NCI-H2081 (cell line): ENCODE results near the gene PRSS57.

Experiments
- DNase-seq, 2 experiments: peaks; one replicate each; lab custom pipeline; 2025; lab: John Stamatoyannopoulos, UW

PRSS57 gene

DNA sequence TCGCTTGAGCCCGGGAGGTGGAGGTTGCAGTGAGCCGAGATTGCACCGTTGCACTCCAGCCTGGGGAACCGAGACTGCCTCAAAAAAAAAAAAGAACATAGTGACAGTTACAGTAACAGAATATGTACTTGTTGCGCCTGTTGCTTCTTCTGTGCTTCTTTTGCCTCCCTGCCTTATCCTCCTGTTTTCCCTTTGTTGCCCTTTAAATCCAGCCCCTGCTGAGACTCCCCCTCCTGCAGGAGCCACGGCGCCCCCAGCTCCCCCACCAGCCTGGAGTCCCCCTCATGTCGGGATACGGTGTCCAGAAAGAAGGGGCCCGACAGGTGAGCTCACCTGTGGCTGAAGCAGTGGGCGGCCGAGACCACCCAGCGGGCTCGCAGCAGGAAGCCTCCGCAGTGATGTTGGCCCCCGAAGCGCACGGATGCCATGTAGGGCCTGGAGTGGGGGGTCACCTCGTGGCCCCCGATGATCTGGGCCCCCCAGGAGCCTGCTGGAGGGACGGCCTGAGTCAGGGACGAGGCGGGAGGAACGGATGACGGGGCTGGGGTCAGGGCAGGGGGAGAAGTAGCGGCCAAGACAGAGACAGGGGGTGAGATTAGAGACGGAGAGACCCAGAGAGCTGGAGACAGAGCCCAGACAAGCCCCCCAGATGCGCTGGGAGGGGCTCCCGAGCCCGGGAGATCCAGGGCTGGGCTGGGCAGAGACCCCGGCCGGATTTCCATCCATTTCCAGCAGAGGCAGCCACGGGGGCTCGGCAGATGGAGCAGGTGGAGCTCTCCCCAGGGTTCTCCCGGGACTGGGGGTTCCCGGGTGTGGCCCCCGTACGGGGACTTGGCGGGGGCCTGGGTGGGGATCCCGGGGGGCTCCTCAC, 536 bp downstream of the PRSS57 start:
- DNase-seq, result no peak

DNA sequence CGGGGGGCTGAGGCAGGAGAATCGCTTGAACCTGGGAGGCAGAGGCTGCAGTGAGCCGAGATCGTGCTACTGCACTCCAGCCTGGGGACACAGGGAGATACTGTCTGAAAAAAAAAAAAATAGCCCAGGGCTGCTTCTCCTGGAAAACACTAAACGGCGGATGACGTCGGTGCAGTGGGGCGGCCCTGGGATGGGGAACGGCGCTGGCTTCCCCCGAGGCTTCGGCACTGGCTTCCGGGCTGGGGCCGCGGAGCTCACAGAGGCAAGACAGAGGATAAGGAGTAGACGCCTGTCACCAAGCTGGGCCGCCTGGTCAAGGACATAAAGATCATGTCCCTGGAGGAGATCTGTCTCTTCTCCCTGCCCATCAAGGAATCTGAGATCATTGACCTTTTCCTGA, 5.0 kb downstream of the PRSS57 start:
- DNase-seq, result no peak

DNA sequence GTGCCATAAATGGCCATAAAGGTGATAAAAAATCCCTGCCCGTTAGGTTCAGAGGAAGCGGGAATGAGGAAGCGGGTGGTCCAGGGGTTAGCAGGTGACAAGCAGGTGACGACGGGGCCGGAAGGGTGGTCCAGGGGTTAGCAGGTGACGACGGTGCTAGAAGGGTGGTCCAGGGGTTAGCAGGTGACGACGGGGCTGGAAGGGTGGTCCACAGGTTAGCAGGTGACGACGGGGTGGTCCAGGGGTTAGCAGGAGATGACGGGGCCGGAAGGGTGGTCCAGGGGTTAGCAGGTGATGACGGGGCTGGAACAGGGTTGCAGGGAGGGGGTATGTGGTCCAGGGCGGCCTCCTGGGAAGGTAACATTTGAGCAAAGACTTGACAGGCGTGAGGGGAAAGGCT, 6.3 kb downstream of the PRSS57 start:
- DNase-seq, result no peak

DNA sequence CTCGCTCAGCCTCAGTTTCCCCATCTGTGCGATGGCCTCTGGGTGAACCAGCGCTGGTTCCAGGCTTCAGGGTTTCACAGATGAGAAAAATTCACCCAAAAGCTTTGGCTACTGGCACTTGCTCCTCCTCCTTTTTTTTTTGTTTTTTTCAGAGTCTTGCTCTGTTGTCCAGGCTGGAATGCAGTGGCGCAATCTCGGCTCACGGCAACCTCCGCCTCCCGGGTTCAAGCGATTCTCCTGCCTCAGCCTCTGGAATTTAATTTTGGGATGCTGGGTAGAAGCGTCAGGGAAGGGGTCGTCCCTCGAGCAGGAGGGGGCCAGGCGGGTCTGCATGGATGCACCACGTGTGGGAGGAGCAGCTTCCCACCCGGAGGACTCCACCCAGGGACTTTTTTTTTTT, 7.0 kb downstream of the PRSS57 start:
- no peak for DNase-seq

DNA sequence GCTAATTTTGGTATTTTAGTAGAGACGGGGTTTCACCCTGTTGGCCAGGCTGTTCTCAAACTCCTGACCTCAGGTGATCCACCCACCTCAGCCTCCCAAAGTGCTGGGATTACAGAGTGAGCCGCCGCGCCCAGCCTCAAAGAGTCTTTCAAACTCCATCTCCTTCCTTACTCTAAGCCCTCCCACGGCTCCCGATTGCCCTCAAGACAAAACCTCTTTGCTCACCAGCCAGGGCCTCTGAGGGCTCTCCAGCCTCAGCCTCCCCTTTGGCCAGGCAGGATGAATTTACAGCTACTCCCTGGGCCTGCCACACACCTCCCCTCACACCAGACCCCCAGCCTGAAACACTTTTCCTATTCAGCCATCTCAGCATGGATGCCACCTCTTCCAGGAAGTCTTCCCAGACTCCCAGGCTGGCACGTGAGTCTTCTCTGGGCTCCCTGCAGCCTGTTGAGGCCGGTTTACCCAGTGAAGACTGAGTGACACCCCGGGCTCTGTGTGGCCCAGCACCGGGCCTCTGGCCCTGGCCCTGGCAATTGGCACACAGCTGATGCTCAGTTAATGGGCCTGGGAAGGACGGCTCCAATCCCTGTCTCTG, 7.6 kb downstream of the PRSS57 start:
- DNase-seq, result no peak

DNA sequence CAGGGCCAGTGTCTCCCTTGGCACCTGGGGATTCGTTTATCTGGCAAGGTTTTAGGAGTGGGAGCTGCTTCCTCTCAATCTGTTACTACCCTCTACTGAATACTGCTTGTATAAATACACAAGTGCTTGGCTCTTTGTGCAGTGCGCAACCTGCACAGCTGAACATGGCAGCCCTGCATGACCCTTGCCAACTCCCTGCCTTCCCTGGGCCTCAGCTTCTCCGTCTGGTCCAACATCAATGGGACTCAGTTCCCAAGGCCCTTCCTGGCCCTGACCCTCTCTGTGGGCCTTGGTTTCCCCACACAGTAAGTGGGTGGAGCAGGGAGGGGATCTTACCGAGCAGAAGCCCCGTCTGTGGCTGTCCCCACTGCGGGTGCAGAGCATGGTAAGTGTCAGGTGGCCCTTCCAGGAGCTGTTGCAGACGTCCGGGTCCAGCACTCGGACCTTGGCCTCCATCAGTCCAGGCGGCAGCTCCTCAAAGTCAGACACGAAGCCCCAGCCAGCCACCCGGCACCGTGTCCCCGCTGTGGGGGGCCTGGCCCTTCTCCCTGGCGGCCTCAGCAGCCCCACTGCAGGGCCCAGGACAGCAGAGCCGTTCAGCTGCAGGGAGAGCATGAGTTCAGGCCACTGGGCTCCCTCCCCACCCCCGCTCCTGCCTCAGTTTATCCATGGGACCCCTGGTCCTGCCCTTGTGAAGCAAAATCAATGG, 8.5 kb downstream of the PRSS57 start:
- DNase-seq, result no peak

DNA sequence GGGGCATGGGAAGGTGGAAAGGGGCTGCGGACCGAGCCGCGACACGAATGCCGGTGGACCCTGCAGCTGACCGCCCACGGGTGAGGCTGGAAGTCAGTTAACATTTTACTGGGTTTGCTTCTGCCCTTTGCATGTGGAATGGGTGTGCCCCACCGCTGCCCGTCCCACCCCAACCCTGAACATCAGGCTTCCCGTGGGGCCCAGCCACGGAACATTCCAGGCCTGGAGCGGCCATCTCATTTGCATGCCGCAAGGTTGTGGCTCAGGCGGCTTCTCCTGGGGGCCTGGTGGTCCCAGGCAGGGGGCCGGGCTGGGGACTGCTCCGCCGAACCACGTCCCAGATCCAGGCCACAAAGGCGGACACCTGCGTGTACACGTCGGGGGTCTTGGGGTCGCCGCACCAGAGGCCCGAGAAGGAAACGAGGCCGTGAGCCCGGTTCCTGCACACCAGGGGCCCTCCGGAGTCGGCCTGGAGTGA, 9.8 kb downstream of the PRSS57 start:
- no peak for DNase-seq

DNA sequence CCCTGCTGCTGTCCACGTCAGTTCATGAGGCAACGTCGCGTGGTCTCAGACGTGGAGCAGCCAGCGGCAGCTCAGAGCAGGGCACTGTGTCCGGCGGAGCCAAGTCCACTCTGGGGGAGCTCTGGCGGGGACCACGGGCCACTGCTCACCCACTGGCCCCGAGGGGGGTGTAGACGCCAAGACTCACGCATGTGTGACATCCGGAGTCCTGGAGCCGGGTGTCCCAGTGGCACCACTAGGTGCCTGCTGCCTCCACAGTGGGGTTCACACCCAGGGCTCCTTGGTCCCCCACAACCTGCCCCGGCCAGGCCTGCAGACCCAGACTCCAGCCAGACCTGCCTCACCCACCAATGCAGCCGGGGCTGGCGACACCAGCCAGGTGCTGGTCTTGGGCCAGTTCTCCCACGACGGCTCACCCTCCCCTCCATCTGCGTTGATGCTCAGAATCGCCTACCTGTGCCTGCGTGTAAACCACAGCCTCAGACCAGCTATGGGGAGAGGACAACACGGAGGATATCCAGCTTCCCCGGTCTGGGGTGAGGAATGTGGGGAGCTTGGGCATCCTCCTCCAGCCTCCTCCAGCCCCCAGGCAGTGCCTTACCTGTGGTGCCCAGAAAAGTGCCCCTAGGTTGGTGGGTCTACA, 12.5 kb downstream of the PRSS57 start:
- no peak for DNase-seq

DNA sequence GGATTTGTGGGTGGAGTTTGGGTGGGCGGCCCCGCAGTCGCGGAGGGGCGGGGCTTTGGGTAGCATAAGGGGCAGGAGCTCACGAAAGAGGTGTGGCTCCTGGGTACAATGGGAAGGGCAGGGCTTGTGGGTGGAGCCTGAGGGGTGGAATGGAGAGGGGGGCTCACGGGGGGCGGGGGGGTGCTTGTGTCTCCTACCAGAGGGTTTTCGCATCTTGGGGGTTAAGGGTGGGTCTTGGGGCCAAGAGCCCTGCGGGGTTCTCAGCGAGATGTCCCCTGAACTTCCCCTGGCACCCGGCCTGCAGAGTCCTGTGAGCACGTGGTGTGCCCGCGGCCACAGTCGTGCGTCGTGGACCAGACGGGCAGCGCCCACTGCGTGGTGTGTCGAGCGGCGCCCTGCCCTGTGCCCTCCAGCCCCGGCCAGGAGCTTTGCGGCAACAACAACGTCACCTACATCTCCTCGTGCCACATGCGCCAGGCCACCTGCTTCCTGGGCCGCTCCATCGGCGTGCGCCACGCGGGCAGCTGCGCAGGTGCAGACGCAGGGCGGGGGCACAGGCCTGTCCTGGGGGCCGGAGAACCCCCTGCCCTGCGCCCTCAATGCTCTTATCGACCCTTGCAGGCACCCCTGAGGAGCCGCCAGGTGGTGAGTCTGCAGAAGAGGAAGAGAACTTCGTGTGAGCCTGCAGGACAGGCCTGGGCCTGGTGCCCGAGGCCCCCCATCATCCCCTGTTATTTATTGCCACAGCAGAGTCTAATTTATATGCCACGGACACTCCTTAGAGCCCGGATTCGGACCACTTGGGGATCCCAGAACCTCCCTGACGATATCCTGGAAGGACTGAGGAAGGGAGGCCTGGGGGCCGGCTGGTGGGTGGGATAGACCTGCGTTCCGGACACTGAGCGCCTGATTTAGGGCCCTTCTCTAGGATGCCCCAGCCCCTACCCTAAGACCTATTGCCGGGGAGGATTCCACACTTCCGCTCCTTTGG, 13.9 kb downstream of the PRSS57 start:
- DNase-seq, result peak in 1 of 2 experiments; percentile 92

DNA sequence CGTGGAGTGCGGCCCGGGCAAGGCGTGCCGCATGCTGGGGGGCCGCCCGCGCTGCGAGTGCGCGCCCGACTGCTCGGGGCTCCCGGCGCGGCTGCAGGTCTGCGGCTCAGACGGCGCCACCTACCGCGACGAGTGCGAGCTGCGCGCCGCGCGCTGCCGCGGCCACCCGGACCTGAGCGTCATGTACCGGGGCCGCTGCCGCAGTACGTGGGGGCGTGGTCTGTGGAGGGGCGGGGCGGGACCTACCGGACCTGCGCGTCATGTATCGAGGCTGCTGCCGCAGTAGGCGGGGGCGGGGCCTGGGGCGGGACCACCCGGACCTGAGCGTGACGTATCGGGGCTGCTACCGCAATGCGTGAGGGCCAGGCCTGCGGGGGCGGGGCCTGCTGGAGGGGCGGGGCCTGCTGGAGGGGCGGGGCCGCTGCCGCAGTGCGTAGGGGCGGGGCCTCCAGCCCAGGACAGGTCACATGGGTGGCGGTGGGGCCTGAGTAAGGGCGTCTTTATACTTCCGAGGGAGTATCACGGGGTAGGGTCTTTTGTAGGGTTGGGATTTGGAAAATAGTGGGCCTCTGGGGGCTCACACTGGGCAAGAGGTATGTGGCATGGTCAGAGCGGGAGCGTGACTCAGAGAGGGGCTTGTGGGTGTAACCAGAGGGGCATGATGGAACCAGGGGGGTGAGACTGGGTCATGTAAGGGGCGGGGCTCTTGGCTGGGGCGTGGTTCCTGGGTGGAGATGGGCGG, 14.8 kb downstream of the PRSS57 start:
- peak; percentile 94 to 98 for DNase-seq

DNA sequence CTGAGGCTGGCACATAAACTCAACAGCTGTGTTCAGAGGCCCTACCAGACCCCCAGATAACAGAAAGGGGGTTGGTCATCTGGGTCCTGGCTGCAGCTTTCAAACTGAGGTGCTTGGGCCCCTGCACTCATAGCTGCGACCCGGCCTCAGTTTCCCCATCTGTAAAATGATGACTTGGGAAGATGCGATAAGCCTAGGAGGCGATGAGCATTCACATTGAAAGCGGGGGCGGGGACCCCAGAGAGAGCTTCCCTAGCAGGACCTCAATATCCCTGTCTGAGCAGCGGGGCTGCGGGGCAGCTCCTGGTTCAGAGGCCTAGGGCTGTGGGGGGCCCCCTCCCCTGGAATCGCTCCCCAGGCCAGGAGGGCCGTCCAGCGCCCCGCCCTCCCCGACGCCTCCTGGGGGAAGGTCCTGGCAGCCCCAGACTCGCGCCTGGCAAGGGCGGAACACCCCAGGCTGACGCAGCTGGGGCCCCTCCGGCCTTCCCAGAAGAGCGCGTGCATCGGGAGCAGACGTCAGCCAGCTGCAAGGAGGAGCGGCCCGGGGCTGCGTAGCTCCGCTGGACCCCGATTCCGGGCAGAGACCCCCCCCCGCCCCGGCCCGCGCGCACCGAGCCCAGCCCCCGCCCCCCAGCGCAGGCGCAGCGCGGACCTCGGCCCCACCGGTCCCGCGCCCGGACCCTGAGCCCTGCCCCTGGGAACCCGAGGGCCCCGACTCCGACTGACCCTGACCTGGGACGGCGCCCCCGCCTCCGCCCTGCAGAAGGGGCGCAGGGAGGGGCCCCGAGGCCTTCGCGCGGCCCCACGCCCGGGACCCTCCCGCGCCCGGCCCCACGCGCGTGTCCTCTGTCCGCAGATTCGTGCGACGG, 15.6 kb downstream of the PRSS57 start:
- peak; percentile 35 to 50 for DNase-seq

DNA sequence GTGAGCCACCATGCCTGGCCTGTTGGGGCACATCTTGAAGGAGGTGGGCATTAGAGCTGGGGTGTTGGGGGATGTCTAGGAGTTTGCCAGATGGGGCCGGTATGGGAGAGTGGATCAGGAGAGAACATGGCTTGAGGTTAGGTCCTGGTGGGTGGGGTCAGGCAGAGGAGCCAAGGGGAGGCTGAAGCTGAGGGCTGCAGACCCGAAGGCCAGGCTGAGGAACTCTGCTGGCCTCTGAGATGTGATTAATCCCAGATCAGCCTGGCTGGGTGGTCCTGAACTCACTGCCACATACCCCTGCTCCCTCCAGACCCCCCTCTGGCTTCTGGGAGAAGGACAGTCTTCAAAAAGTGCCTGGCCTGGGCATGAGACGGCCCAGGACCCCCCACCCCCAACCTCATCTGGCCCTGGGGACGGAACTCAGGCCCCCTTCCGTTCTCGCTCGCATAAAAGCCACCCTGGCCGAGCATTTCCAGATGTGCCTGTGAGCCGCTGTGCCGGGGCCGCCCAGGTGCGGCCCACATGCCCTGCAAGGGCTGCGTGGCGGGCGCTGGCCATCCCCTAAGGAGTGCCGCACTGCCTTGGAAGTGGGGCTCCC, 16.4 kb downstream of the PRSS57 start:
- DNase-seq, result no peak

DNA sequence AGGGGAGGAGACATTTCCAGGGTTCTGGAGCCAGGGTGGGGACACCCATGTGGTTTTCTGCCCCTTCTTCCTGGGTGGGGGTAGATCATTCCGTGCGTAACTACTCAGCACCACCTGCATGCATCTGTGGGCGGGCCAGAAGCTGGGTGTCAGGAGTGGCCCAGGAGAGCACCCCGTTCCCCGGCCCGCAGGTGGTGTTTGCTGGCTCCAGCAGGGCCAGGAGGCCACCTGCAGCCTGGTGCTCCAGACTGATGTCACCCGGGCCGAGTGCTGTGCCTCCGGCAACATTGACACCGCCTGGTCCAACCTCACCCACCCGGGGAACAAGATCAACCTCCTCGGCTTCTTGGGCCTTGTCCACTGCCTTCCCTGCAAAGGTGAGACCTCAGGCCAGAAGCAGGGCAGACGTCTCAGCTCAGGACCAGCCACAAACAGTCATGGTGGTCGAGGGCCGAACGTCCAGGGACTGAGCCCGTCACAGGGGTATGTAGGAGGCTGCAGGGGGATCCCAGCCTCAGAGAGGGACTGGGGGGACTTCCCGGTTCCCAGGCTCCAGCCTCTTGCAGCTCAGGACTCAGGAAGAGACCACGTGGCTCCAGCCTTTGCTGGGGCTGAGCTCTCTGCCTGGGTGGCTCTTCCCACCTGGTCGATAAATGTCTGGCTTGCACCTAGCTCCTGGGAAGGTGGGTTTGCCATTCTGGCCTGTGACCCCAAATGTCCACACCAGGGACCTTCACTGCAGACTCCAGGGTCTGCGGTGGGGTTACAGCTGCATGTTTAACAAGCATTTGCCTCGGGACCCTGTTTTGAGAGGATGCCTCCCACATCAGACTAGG, 17.4 kb downstream of the PRSS57 start:
- peak in 1 of 2 experiments; percentile 8 for DNase-seq

DNA sequence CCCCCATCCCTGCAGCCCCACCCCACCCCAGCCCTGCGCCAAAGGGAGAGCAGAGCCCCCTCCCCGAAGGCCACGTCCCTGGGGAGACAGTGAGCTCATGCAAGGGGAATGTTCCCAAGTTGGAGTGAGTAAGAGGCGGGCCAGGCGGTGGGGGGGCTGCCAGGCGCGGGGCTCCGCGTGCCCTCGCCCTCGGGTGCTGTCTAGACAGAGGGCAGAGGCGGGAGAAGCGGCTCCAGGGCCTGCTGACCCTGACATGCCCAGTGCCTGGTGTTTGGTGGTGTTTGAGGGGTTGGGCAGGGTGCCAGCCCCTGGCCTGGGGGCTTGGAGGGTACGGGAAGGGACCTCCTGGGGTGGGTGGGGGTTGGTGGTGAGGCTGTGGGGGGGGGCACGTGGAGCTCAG, 18.1 kb downstream of the PRSS57 start:
- DNase-seq, result no peak

DNA sequence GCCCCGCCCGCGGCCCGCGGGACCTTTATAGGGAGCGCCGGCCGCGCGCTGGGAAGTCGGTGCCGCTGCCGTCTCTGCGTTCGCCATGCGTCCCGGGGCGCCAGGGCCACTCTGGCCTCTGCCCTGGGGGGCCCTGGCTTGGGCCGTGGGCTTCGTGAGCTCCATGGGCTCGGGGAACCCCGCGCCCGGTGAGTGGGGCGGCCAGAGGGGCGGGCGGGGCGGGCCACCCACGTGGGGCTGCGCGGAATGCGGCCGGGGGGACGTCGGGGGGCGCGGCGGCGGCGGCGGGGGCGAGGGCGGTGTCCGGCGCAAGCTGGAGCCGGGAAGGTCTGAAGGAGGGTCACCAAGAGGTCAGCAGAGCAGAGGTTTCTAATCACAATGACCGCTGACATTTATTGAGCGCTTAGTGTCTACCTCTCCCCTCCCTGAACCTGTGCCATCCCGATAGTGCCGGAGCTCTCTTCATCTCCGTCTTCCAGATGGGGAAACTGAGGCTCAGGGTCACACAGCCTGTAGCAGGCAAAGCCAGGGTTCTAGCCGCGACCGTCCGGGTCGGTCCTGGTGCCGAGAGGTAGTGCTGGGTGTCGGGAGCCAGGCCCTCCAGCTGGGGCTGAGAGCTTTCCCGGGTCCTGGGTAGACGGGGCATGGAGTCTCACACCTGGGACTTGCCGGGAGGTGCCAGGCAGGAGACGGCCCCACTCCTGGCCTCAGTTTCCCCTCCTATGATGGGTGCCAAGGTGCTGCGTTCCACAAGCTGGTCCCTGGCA, 18.7 kb downstream of the PRSS57 start, which contains the start of gene FSTL3:
Gene FSTL3 (plus strand): TSS at position 54 of the 767 bp plus-strand sequence. CDS start 32 bp downstream, at position 86.
- no peak for DNase-seq

DNA sequence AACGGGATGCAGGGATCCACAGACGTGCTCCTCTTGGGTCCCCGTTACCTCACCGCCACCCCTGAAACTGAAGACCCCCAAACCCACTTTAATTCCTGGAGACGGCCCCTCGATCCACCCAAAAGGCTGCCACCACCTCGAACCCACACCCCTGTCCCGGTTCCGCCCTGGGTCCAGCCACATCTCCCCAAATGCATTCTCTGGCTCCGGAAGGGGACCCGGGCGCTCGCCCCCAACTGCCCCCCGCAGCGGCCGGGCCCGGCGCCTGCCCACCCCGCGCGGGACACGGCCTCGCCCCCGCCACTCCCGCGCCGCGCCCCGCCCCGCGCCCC, 19.3 kb downstream of the PRSS57 start:
- DNase-seq, result no peak
